HG03097 (cell line): ENCODE results near the gene MBLAC2.

Experiments used
- ATAC-seq: cut with Tn5 transposase; IDR thresholded peaks from one replicate; pipeline ENCODE4 v1.9.1; 2021; ENCODE audit not compliant: unreplicated experiment, low FRiP score

MBLAC2 gene

GRCh38 chr5:90474235-90475107, at the start of gene MBLAC2, which contains the start of gene POLR3G:
MBLAC2 (minus strand) TSS chr5:90474771; CDS start chr5:90474292, 479 bp downstream.
POLR3G (plus strand) TSS chr5:90474864; CDS start chr5:90485568, 10,704 bp downstream.
- peak; percentile 91 for ATAC-seq

GRCh38 chr5:90519081-90519480, 44.5 kb upstream of the MBLAC2 start:
- no peak for ATAC-seq

GRCh38 chr5:90518661-90519060, 44.1 kb upstream of the MBLAC2 start:
- no peak for ATAC-seq

- no peak for ATAC-seq
Measured at GRCh38 chr5:90514520-90514919, 39.9 kb upstream of the MBLAC2 start.

- ATAC-seq: no peak
Measured at GRCh38 chr5:90510438-90510837, 35.9 kb upstream of the MBLAC2 start.

GRCh38 chr5:90506221-90506620, 31.6 kb upstream of the MBLAC2 start:
- ATAC-seq: no peak

GRCh38 chr5:90504743-90505142, 30.2 kb upstream of the MBLAC2 start:
- no peak for ATAC-seq

GRCh38 chr5:90503596-90503995, 29.0 kb upstream of the MBLAC2 start:
- ATAC-seq: no peak

- ATAC-seq: no peak
Measured at GRCh38 chr5:90495146-90495545, 20.6 kb upstream of the MBLAC2 start.

GRCh38 chr5:90494043-90494442, 19.5 kb upstream of the MBLAC2 start:
- ATAC-seq: no peak

GRCh38 chr5:90488791-90489190, 14.2 kb upstream of the MBLAC2 start:
- ATAC-seq: no peak

GRCh38 chr5:90484540-90484939, 10.0 kb upstream of the MBLAC2 start:
- no peak for ATAC-seq

GRCh38 chr5:90483206-90483605, 8.6 kb upstream of the MBLAC2 start:
- no peak for ATAC-seq

GRCh38 chr5:90480699-90481098, 6.1 kb upstream of the MBLAC2 start:
- ATAC-seq: no peak

- ATAC-seq: no peak
Measured at GRCh38 chr5:90479611-90480385, 5.2 kb upstream of the MBLAC2 start.

- no peak for ATAC-seq
Measured at GRCh38 chr5:90477621-90478215, 3.1 kb upstream of the MBLAC2 start.

GRCh38 chr5:90477073-90477472, 2.5 kb upstream of the MBLAC2 start:
- no peak for ATAC-seq

- ATAC-seq: no peak
Measured at GRCh38 chr5:90476391-90476790, 1.8 kb upstream of the MBLAC2 start.

- ATAC-seq: no peak
Measured at GRCh38 chr5:90475436-90475980, 937 bp upstream of the MBLAC2 start.

- ATAC-seq: peak; percentile 23
Measured at GRCh38 chr5:90473396-90474234, 956 bp downstream of the MBLAC2 start.
